Measurements from ENCODE around the gene DOP1B.
A peak's percentile ranks its signal among the peaks of the same experiment; 100 is the strongest.

The DOP1B gene

GRCh38 chr21:36163750-36164741, 7.4 kb downstream of the DOP1B start:
- no peak for DNase-seq
- no peak overlapping the region for H2BK120ac ChIP-seq (ENCODE audit: low read depth, low read length)
- no peak overlapping the region for H3K4me3 ChIP-seq (ENCODE audit: insufficient read depth in 1 of 2, low read depth in 1 of 2, low read length in 2 of 2)
- no peak overlapping the region for H2AK5ac ChIP-seq (ENCODE audit: low read length, severe bottlenecking)
- no peaks in the 10 kb centered on the region for H3K9me3 ChIP-seq (ENCODE audit: control insufficient read depth, low read length)
- H3K9ac ChIP-seq (ENCODE audit: low read length): no peak overlapping the region
- H3K23ac ChIP-seq (ENCODE audit: low read length in 2 of 2): no peak overlapping the region
- H3K79me1 ChIP-seq (replicated peaks; ENCODE audit: low read length, poor library complexity, severe bottlenecking): peaks cover 20% of the 10 kb centered on the region
- no peak overlapping the region for H4K91ac ChIP-seq (ENCODE audit: low read length)
- peak overlapping the region; percentile 24 for H4K8ac ChIP-seq (ENCODE audit: low read length)
- H3K4me2 ChIP-seq (ENCODE audit: low read length, poor library complexity, severe bottlenecking): no peak overlapping the region
- peaks cover 12 to 34% of the 10 kb centered on the region in 2 experiments for H3K36me3 ChIP-seq (ENCODE audit: control insufficient read depth in 1 of 2, insufficient read depth in 2 of 2, low read depth in 1 of 2, low read length in 2 of 2)
- 74% methylated on average over 10 of the region's 10 CpGs for WGBS
- no peak overlapping the region for H2BK15ac ChIP-seq (ENCODE audit: low read depth, poor library complexity, severe bottlenecking)
- H3K4me1 ChIP-seq (ENCODE audit: control insufficient read depth, insufficient read depth, low read depth, low read length): peaks cover 4% of the 10 kb centered on the region
- no peak overlapping the region for H3K18ac ChIP-seq (ENCODE audit: low read depth in 1 of 2, low read length in 2 of 2)
- H3K4ac ChIP-seq (ENCODE audit: low read depth in 1 of 2, low read length in 2 of 2): no peak overlapping the region
- H3K14ac ChIP-seq (ENCODE audit: low read length in 2 of 2): no peak overlapping the region
- H2AFZ ChIP-seq (ENCODE audit: low read depth, low read length): no peak overlapping the region
- no peak overlapping the region for H3K27ac ChIP-seq (ENCODE audit: low read length, poor library complexity, severe bottlenecking)
- H2BK12ac ChIP-seq (ENCODE audit: low read length in 2 of 2): no peak overlapping the region
- no peak overlapping the region for H2BK5ac ChIP-seq (ENCODE audit: low read depth, low read length, poor library complexity, severe bottlenecking)
- H3K27me3 ChIP-seq (ENCODE audit: control insufficient read depth in 1 of 2, insufficient read depth in 1 of 2, low read length in 2 of 2): no peaks in the 10 kb centered on the region

- Histone ChIP-seq H3K23ac (ENCODE audit: low read length in 2 of 2) (no peak overlapping the region), H4K8ac (ENCODE audit: low read length) (no peak overlapping the region), H2AK5ac (ENCODE audit: low read length, severe bottlenecking) (no peak overlapping the region), H2AFZ (ENCODE audit: low read depth, low read length) (no peak overlapping the region), H3K27me3 (ENCODE audit: control insufficient read depth in 1 of 2, insufficient read depth in 1 of 2, low read length in 2 of 2) (no peaks in the 10 kb centered on the region), H3K79me1 (replicated peaks; ENCODE audit: low read length, poor library complexity, severe bottlenecking) (peaks cover 25% of the 10 kb centered on the region), H3K9ac (ENCODE audit: low read length) (no peak overlapping the region), H2BK12ac (ENCODE audit: low read length in 2 of 2) (no peak overlapping the region), H3K9me3 (ENCODE audit: control insufficient read depth, low read length) (no peaks in the 10 kb centered on the region), H3K4me1 (ENCODE audit: control insufficient read depth, insufficient read depth, low read depth, low read length) (peaks cover 4% of the 10 kb centered on the region), H3K14ac (ENCODE audit: low read length in 2 of 2) (peak overlapping the region in 1 of 2 experiments; percentile 23), H2BK15ac (ENCODE audit: low read depth, poor library complexity, severe bottlenecking) (no peak overlapping the region), H3K4me2 (ENCODE audit: low read length, poor library complexity, severe bottlenecking) (no peak overlapping the region), H3K18ac (ENCODE audit: low read depth in 1 of 2, low read length in 2 of 2) (no peak overlapping the region), H3K36me3 (ENCODE audit: control insufficient read depth in 1 of 2, insufficient read depth in 2 of 2, low read depth in 1 of 2, low read length in 2 of 2) (peaks cover 21 to 41% of the 10 kb centered on the region in 2 experiments), H2BK120ac (ENCODE audit: low read depth, low read length) (no peak overlapping the region), H3K27ac (ENCODE audit: low read length, poor library complexity, severe bottlenecking) (no peak overlapping the region), H3K4me3 (ENCODE audit: insufficient read depth in 1 of 2, low read depth in 1 of 2, low read length in 2 of 2) (no peak overlapping the region), H3K4ac (ENCODE audit: low read depth in 1 of 2, low read length in 2 of 2) (no peak overlapping the region), H2BK5ac (ENCODE audit: low read depth, low read length, poor library complexity, severe bottlenecking) (no peak overlapping the region), H4K91ac (ENCODE audit: low read length) (no peak overlapping the region)
- no peak for DNase-seq
- 98% methylated on average over 11 of the region's 11 CpGs for WGBS
Measured at GRCh38 chr21:36165356-36165755, 8.7 kb downstream of the DOP1B start.

DNA sequence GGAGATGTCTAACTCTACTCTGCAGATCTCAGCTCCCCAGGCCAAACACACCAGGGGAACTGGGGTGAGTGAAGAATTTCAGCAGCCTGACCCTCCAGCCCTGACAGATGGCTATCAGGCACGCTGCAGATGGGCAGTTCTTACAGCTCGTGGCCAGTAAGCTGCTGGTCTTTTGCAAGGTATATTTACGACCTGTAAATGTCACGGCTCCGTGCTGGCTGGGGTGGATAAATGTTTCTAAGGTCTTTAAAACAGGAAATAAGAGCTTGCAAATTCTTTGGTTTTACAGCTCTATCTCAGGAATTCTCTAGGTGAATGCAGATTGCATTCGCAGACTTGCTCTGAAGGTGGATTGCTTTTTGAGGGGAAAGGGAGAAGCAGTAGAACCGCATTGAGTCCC, 10.1 kb downstream of the DOP1B start:
- DNase-seq: no peak
- Histone ChIP-seq H3K27me3 (ENCODE audit: control insufficient read depth in 1 of 2, insufficient read depth in 1 of 2, low read length in 2 of 2) (no peaks in the 10 kb centered on the region), H2BK12ac (ENCODE audit: low read length in 2 of 2) (no peak overlapping the region), H3K4ac (ENCODE audit: low read depth in 1 of 2, low read length in 2 of 2) (no peak overlapping the region), H3K36me3 (ENCODE audit: control insufficient read depth in 1 of 2, insufficient read depth in 2 of 2, low read depth in 1 of 2, low read length in 2 of 2) (peaks cover 29 to 51% of the 10 kb centered on the region in 2 experiments), H3K18ac (ENCODE audit: low read depth in 1 of 2, low read length in 2 of 2) (no peak overlapping the region), H4K8ac (ENCODE audit: low read length) (no peak overlapping the region), H3K14ac (ENCODE audit: low read length in 2 of 2) (no peak overlapping the region), H2AFZ (ENCODE audit: low read depth, low read length) (no peak overlapping the region), H3K23ac (ENCODE audit: low read length in 2 of 2) (no peak overlapping the region), H2BK120ac (ENCODE audit: low read depth, low read length) (no peak overlapping the region), H2BK5ac (ENCODE audit: low read depth, low read length, poor library complexity, severe bottlenecking) (no peak overlapping the region), H2BK15ac (ENCODE audit: low read depth, poor library complexity, severe bottlenecking) (no peak overlapping the region), H3K4me1 (ENCODE audit: control insufficient read depth, insufficient read depth, low read depth, low read length) (peaks cover 4% of the 10 kb centered on the region), H3K79me1 (replicated peaks; ENCODE audit: low read length, poor library complexity, severe bottlenecking) (peaks cover 30% of the 10 kb centered on the region), H3K4me2 (ENCODE audit: low read length, poor library complexity, severe bottlenecking) (no peak overlapping the region), H3K9ac (ENCODE audit: low read length) (no peak overlapping the region), H4K91ac (ENCODE audit: low read length) (no peak overlapping the region), H3K4me3 (ENCODE audit: insufficient read depth in 1 of 2, low read depth in 1 of 2, low read length in 2 of 2) (no peak overlapping the region), H2AK5ac (ENCODE audit: low read length, severe bottlenecking) (no peak overlapping the region), H3K27ac (ENCODE audit: low read length, poor library complexity, severe bottlenecking) (no peak overlapping the region), H3K9me3 (ENCODE audit: control insufficient read depth, low read length) (no peaks in the 10 kb centered on the region)
- 20% methylated on average over 6 of the region's 7 CpGs for WGBS

GRCh38 chr21:36167541-36167940, 10.9 kb downstream of the DOP1B start:
- H3K36me3 ChIP-seq (ENCODE audit: control insufficient read depth in 1 of 2, insufficient read depth in 2 of 2, low read depth in 1 of 2, low read length in 2 of 2): peaks cover 29 to 51% of the 10 kb centered on the region in 2 experiments
- H2BK12ac ChIP-seq (ENCODE audit: low read length in 2 of 2): no peak overlapping the region
- H2BK15ac ChIP-seq (ENCODE audit: low read depth, poor library complexity, severe bottlenecking): no peak overlapping the region
- H3K23ac ChIP-seq (ENCODE audit: low read length in 2 of 2): no peak overlapping the region
- no peak overlapping the region for H4K8ac ChIP-seq (ENCODE audit: low read length)
- no peak overlapping the region for H3K14ac ChIP-seq (ENCODE audit: low read length in 2 of 2)
- no peak overlapping the region for H4K91ac ChIP-seq (ENCODE audit: low read length)
- H3K18ac ChIP-seq (ENCODE audit: low read depth in 1 of 2, low read length in 2 of 2): no peak overlapping the region
- no peak overlapping the region for H3K9ac ChIP-seq (ENCODE audit: low read length)
- no peaks in the 10 kb centered on the region for H3K27me3 ChIP-seq (ENCODE audit: control insufficient read depth in 1 of 2, insufficient read depth in 1 of 2, low read length in 2 of 2)
- peaks cover 28% of the 10 kb centered on the region for H3K79me1 ChIP-seq (replicated peaks; ENCODE audit: low read length, poor library complexity, severe bottlenecking)
- no peak overlapping the region for H3K27ac ChIP-seq (ENCODE audit: low read length, poor library complexity, severe bottlenecking)
- no peak overlapping the region for H3K4me2 ChIP-seq (ENCODE audit: low read length, poor library complexity, severe bottlenecking)
- H3K9me3 ChIP-seq (ENCODE audit: control insufficient read depth, low read length): no peaks in the 10 kb centered on the region
- H2BK120ac ChIP-seq (ENCODE audit: low read depth, low read length): no peak overlapping the region
- no peak overlapping the region for H3K4me3 ChIP-seq (ENCODE audit: insufficient read depth in 1 of 2, low read depth in 1 of 2, low read length in 2 of 2)
- no peak for DNase-seq
- H2AK5ac ChIP-seq (ENCODE audit: low read length, severe bottlenecking): no peak overlapping the region
- no peak overlapping the region for H2AFZ ChIP-seq (ENCODE audit: low read depth, low read length)
- H3K4me1 ChIP-seq (ENCODE audit: control insufficient read depth, insufficient read depth, low read depth, low read length): peaks cover 4% of the 10 kb centered on the region
- 97% methylated on average over 3 of the region's 4 CpGs for WGBS
- H3K4ac ChIP-seq (ENCODE audit: low read depth in 1 of 2, low read length in 2 of 2): no peak overlapping the region
- H2BK5ac ChIP-seq (ENCODE audit: low read depth, low read length, poor library complexity, severe bottlenecking): no peak overlapping the region
